ENCODE results near the gene NECTIN1.

Gene NECTIN1

DNA sequence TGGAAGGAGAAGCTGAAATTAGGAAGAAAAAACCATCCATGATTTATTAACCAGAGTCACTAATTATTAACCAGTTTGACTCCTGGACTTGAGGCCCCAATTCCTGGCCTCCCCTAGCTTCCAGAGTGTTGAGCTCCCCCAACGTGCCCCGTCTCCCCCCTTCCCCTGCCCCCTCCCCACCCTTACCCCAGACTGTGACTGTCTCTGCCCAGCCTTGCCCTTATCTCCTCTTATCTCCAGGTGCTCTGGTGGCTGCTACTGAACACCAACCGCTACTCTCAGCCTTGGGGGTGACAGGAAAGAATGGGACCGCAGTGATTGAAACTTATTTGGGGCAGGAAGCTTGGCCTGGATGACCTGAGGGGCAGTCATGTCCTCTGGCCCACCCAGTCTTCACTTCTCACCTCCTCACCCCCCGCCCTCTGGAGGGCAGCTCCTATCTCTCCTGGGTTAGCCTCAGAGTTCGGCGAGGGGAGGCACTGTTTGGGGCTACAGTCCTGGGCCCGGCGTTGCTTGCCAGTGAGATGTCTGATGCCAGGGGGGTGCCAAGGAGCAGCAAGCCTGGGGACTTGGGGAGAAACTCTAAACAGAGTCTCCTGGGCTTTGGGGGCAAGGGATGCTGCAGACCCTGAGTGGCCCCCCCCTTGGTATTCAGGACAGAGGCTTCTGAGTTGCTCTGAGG, 15.5 kb downstream of the NECTIN1 start:
- H3K27ac ChIP-seq (ENCODE audit: insufficient read depth, low read length, poor library complexity, severe bottlenecking), result no peak overlapping the region
- no peaks in the 10 kb centered on the region for H3K4me1 ChIP-seq (ENCODE audit: control insufficient read depth, insufficient read depth, low read length, poor library complexity, severe bottlenecking)
- no peak for DNase-seq
- no peaks in the 10 kb centered on the region for H3K9me3 ChIP-seq (ENCODE audit: control insufficient read depth, low read length)
- no peaks in the 10 kb centered on the region for H3K27me3 ChIP-seq (replicated peaks; ENCODE audit: control insufficient read depth, insufficient read depth, low read length, poor library complexity, severe bottlenecking)
- H3K4me3 ChIP-seq (ENCODE audit: insufficient read depth, low read depth, low read length, poor library complexity, severe bottlenecking), result no peak overlapping the region
- H3K36me3 ChIP-seq (ENCODE audit: control insufficient read depth, insufficient read depth, low read length), result no peaks in the 10 kb centered on the region

DNA sequence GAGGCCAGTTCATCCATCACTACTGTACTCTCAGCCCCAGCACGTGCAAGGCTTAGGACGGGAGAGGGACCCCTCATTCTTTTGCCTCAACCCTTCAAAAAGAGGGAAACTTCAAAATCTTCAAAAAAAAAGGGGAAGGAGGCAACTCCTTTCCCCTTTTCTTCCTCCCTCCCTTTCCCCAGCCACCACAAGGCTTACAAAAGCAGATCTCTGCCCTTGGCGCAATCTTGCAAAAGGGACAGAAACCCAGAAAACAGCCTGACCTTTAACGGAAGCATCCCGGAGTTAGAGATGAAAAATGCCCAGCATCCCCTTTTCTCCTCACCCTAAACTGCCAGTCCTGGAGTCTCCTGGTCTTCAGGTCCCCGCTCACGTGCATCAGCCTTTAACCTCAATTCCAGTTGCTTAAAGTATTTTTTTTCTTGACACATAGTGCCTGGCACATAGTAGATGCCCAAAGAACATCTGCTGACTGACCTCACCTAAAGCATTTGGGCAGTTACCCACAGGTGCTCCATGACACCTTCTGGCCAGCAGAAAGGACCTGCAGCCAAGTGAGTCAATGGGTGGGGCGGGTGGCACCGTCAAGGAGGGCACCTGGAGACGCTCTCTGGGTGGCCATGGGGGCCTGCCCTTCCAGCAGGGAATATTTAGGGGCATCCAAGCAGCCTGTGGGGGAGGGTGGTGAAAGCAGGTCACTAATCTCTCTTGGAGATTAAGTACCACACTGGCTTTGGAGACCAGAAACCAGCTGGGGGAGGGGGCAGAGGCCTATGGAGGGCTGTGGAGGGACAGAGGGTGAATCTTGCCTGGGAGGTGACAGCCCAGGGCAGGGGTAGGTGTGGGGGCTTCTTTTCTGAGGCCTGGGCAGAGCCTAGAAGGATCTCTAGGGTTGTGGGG, 16.3 kb downstream of the NECTIN1 start:
- Histone ChIP-seq H3K27me3 (replicated peaks; ENCODE audit: control insufficient read depth, insufficient read depth, low read length, poor library complexity, severe bottlenecking) (no peaks in the 10 kb centered on the region), H3K4me1 (ENCODE audit: control insufficient read depth, insufficient read depth, low read length, poor library complexity, severe bottlenecking) (no peaks in the 10 kb centered on the region), H3K4me3 (ENCODE audit: insufficient read depth, low read depth, low read length, poor library complexity, severe bottlenecking) (no peak overlapping the region), H3K9me3 (ENCODE audit: control insufficient read depth, low read length) (no peaks in the 10 kb centered on the region), H3K27ac (ENCODE audit: insufficient read depth, low read length, poor library complexity, severe bottlenecking) (no peak overlapping the region), H3K36me3 (ENCODE audit: control insufficient read depth, insufficient read depth, low read length) (no peaks in the 10 kb centered on the region)
- no peak for DNase-seq

DNA sequence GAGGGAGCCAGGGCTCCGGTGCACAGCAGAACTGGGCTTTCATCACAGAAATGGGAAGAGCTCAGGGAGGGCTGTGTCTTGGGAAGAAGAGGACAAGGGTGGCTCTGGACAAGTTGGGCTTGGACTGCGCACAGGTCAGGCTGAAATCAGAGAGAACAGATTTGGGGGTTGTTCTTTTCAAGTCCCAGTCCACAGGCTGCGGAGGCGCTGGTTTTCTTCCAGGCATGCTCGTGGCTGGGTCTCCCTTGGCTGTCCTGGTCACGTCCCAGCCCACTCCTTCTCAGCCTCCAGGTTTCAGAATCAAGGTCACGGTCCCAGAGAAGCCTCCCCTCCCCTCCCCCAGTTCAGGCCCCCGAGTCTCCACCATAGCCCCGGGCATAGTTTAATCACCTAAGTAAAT, 17.0 kb downstream of the NECTIN1 start:
- H3K4me3 ChIP-seq (ENCODE audit: insufficient read depth, low read depth, low read length, poor library complexity, severe bottlenecking), result no peak overlapping the region
- no peak for DNase-seq
- H3K9me3 ChIP-seq (ENCODE audit: control insufficient read depth, low read length), result no peaks in the 10 kb centered on the region
- no peaks in the 10 kb centered on the region for H3K36me3 ChIP-seq (ENCODE audit: control insufficient read depth, insufficient read depth, low read length)
- H3K27ac ChIP-seq (ENCODE audit: insufficient read depth, low read length, poor library complexity, severe bottlenecking), result no peak overlapping the region
- no peaks in the 10 kb centered on the region for H3K4me1 ChIP-seq (ENCODE audit: control insufficient read depth, insufficient read depth, low read length, poor library complexity, severe bottlenecking)
- H3K27me3 ChIP-seq (replicated peaks; ENCODE audit: control insufficient read depth, insufficient read depth, low read length, poor library complexity, severe bottlenecking), result no peaks in the 10 kb centered on the region

DNA sequence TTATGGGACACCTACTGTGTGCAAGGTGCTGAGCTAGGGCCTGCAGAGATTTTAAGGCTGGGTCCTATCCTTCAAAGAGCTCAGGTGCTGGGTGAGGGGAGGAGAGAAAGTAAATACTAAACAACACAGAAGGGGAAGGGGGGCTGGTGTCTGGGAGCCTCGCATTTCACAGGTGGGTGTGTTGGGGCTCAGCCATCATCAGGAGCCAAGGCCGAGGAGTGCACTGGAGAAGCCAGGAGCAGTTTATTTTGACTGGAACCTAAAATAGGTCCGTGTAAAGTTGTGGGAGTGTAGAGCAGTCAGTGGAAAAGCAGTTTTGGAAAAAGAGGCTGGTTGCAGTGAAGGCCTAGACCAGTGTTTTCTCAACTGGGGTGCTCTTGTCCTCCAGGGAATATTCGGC, 17.5 kb downstream of the NECTIN1 start:
- Histone ChIP-seq H3K27me3 (replicated peaks; ENCODE audit: control insufficient read depth, insufficient read depth, low read length, poor library complexity, severe bottlenecking) (no peaks in the 10 kb centered on the region), H3K9me3 (ENCODE audit: control insufficient read depth, low read length) (no peaks in the 10 kb centered on the region), H3K36me3 (ENCODE audit: control insufficient read depth, insufficient read depth, low read length) (no peaks in the 10 kb centered on the region), H3K27ac (ENCODE audit: insufficient read depth, low read length, poor library complexity, severe bottlenecking) (no peak overlapping the region), H3K4me3 (ENCODE audit: insufficient read depth, low read depth, low read length, poor library complexity, severe bottlenecking) (no peak overlapping the region), H3K4me1 (ENCODE audit: control insufficient read depth, insufficient read depth, low read length, poor library complexity, severe bottlenecking) (no peaks in the 10 kb centered on the region)
- DNase-seq, result no peak

DNA sequence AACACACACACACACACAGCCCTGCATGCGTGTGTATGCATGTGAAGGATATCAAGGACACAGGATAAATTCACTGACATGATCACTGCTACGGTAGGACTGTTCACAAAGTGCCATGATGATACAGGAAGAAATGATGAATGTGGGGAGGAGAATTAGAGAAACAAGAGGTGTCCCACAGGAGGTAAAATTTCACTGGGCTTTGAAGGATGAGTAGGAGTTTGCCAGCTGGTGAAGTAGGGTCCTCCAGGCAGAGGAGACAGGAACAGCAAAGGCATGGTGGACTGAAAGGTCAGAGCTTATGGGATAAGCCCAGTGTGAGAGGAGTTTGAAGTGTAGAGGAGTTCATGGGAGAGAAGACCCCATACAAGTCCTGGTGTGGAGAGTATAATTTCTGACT, 18.6 kb downstream of the NECTIN1 start:
- no peak overlapping the region for H3K27ac ChIP-seq (ENCODE audit: insufficient read depth, low read length, poor library complexity, severe bottlenecking)
- H3K9me3 ChIP-seq (ENCODE audit: control insufficient read depth, low read length), result no peaks in the 10 kb centered on the region
- no peaks in the 10 kb centered on the region for H3K4me1 ChIP-seq (ENCODE audit: control insufficient read depth, insufficient read depth, low read length, poor library complexity, severe bottlenecking)
- H3K36me3 ChIP-seq (ENCODE audit: control insufficient read depth, insufficient read depth, low read length), result no peaks in the 10 kb centered on the region
- H3K27me3 ChIP-seq (replicated peaks; ENCODE audit: control insufficient read depth, insufficient read depth, low read length, poor library complexity, severe bottlenecking), result no peaks in the 10 kb centered on the region
- H3K4me3 ChIP-seq (ENCODE audit: insufficient read depth, low read depth, low read length, poor library complexity, severe bottlenecking), result no peak overlapping the region
- DNase-seq, result no peak

DNA sequence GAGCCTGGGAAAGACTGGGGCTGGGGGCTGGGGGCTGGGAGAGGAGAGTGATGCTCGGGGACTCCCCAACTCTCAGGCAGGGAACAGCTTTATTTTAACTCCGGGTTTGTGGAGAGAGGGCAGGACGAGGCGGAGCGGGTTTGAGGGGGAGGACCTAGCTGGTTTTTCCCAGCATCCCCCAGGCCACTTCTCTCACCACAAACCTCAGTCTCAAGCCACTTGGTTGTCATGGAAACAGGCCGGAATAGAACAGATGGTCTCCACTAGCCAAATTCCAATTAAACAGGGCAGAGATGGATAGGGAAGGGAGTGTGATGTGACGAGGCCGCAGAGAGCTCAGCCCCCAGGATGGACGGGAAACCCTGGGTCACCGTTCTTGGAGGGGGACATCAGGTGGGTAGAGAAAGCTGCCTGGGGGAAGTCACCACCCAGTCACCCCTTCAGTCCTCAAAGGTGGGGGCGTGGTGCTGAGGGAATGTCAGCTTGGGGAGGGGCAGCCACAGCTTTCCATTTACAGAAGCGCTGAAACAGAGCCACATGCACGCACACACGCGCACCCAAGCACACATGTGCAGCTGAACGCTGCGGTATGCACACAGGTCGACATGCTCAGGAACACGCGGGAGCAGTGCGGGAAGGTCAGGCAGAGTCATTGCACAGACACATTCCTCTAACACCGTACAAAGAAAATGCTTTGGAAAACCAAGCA, 19.2 kb downstream of the NECTIN1 start:
- Histone ChIP-seq H3K9me3 (ENCODE audit: control insufficient read depth, low read length) (no peaks in the 10 kb centered on the region), H3K4me3 (ENCODE audit: insufficient read depth, low read depth, low read length, poor library complexity, severe bottlenecking) (no peak overlapping the region), H3K36me3 (ENCODE audit: control insufficient read depth, insufficient read depth, low read length) (no peaks in the 10 kb centered on the region), H3K27me3 (replicated peaks; ENCODE audit: control insufficient read depth, insufficient read depth, low read length, poor library complexity, severe bottlenecking) (no peaks in the 10 kb centered on the region), H3K27ac (ENCODE audit: insufficient read depth, low read length, poor library complexity, severe bottlenecking) (no peak overlapping the region), H3K4me1 (ENCODE audit: control insufficient read depth, insufficient read depth, low read length, poor library complexity, severe bottlenecking) (no peaks in the 10 kb centered on the region)
- DNase-seq, result no peak

DNA sequence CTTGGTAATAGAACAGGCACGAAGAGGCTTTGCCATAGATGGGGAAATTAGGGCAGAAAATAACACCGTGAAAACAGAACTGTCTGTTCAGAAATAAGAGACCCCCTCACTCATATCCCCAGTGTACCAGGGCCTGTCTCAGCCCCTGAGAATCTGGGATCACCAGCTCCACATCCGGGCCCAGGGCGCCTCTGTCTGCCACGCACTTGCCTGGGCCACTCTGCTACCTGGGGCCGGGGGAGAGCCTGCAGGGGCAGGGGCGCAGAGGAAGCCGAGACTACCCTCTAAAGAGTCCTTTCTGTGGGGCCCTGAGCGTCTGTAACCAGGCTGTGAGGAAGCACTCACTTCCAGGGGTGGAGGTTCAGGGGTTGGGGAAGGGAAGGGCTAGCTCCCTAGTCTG, 19.8 kb downstream of the NECTIN1 start:
- Histone ChIP-seq H3K27me3 (replicated peaks; ENCODE audit: control insufficient read depth, insufficient read depth, low read length, poor library complexity, severe bottlenecking) (no peaks in the 10 kb centered on the region), H3K36me3 (ENCODE audit: control insufficient read depth, insufficient read depth, low read length) (no peaks in the 10 kb centered on the region), H3K9me3 (ENCODE audit: control insufficient read depth, low read length) (no peaks in the 10 kb centered on the region), H3K4me3 (ENCODE audit: insufficient read depth, low read depth, low read length, poor library complexity, severe bottlenecking) (no peak overlapping the region), H3K4me1 (ENCODE audit: control insufficient read depth, insufficient read depth, low read length, poor library complexity, severe bottlenecking) (no peaks in the 10 kb centered on the region), H3K27ac (ENCODE audit: insufficient read depth, low read length, poor library complexity, severe bottlenecking) (no peak overlapping the region)
- no peak for DNase-seq

DNA sequence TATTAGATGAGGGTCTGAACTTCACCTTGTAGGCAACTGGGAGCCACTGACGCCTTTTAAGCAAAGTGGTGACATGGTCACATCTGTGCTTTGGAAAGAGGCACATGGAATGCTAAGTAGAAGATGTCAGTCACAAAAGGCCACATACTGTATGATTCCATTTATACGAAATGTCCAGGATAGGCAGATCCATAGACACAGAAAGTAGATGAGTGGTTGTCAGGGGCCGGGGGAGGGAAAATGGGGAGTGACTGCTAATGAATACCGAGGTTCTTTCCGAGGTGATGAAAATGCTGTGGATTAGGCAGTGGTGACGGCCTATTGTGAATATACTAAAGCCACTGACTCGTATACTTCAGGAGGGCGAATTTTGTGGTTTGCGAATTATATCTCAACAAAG, 20.6 kb downstream of the NECTIN1 start:
- Histone ChIP-seq H3K4me1 (ENCODE audit: control insufficient read depth, insufficient read depth, low read length, poor library complexity, severe bottlenecking) (no peaks in the 10 kb centered on the region), H3K27me3 (replicated peaks; ENCODE audit: control insufficient read depth, insufficient read depth, low read length, poor library complexity, severe bottlenecking) (no peaks in the 10 kb centered on the region), H3K4me3 (ENCODE audit: insufficient read depth, low read depth, low read length, poor library complexity, severe bottlenecking) (no peak overlapping the region), H3K9me3 (ENCODE audit: control insufficient read depth, low read length) (no peaks in the 10 kb centered on the region), H3K36me3 (ENCODE audit: control insufficient read depth, insufficient read depth, low read length) (no peaks in the 10 kb centered on the region), H3K27ac (ENCODE audit: insufficient read depth, low read length, poor library complexity, severe bottlenecking) (no peak overlapping the region)
- no peak for DNase-seq

DNA sequence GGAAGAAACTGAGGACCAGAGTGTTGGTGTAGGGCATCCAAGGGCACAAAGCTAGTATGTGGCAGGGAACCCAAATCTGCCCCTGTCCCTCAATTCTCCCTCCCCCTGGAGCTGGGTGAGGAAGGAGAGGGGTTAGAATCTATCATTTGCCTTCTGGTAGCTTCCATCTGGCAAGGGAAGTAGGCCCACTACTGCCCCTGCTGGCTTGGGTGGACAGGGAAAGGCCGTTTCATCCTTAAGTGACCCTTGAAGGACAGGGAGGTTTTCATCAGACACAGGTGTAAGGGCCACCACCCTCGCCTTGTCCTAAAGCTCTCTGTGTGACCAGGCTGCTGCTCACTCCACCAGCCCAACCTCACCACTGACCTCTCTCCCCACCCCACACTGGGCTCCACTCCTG, 22.1 kb downstream of the NECTIN1 start:
- H3K36me3 ChIP-seq (ENCODE audit: control insufficient read depth, insufficient read depth, low read length), result no peaks in the 10 kb centered on the region
- no peaks in the 10 kb centered on the region for H3K4me1 ChIP-seq (ENCODE audit: control insufficient read depth, insufficient read depth, low read length, poor library complexity, severe bottlenecking)
- no peaks in the 10 kb centered on the region for H3K9me3 ChIP-seq (ENCODE audit: control insufficient read depth, low read length)
- H3K27ac ChIP-seq (ENCODE audit: insufficient read depth, low read length, poor library complexity, severe bottlenecking), result no peak overlapping the region
- no peak overlapping the region for H3K4me3 ChIP-seq (ENCODE audit: insufficient read depth, low read depth, low read length, poor library complexity, severe bottlenecking)
- H3K27me3 ChIP-seq (replicated peaks; ENCODE audit: control insufficient read depth, insufficient read depth, low read length, poor library complexity, severe bottlenecking), result no peaks in the 10 kb centered on the region
- DNase-seq, result no peak

DNA sequence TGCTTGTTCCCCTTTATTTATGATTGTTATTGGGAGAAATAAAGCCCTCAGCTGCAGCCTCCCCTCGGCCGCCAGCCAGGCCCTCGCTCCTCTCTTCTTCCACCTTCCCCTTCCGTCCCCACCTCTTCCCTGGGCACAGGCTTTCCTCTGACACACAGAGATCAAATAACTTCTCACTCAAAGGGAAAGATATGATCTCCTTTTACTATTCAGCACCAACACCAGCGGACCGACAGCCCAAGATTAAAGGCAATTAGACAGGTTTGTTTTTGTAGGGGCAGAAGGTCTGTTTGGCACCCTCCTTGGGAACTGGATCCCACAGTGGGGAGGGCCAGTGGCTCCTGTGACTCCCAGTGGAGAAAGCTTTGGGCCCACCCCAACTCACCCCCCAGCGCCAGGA, 23.0 kb downstream of the NECTIN1 start:
- no peak overlapping the region for H3K27ac ChIP-seq (ENCODE audit: insufficient read depth, low read length, poor library complexity, severe bottlenecking)
- H3K4me3 ChIP-seq (ENCODE audit: insufficient read depth, low read depth, low read length, poor library complexity, severe bottlenecking), result no peak overlapping the region
- no peaks in the 10 kb centered on the region for H3K4me1 ChIP-seq (ENCODE audit: control insufficient read depth, insufficient read depth, low read length, poor library complexity, severe bottlenecking)
- H3K9me3 ChIP-seq (ENCODE audit: control insufficient read depth, low read length), result no peaks in the 10 kb centered on the region
- no peaks in the 10 kb centered on the region for H3K36me3 ChIP-seq (ENCODE audit: control insufficient read depth, insufficient read depth, low read length)
- no peaks in the 10 kb centered on the region for H3K27me3 ChIP-seq (replicated peaks; ENCODE audit: control insufficient read depth, insufficient read depth, low read length, poor library complexity, severe bottlenecking)
- DNase-seq, result no peak
